ENCODE data around the gene CCDC24. TPM values are rescaled to one million over a fixed set of nuclear protein-coding genes. Genes with fewer than 3 reads are reported as not detected.

The CCDC24 gene
- total and polyA plus RNA-seq, 2 of the 13 experiments (the other 11 are each of a cell fraction or from before 2014, with no cell fraction given), result 1.4 to 2.9 TPM

DNA sequence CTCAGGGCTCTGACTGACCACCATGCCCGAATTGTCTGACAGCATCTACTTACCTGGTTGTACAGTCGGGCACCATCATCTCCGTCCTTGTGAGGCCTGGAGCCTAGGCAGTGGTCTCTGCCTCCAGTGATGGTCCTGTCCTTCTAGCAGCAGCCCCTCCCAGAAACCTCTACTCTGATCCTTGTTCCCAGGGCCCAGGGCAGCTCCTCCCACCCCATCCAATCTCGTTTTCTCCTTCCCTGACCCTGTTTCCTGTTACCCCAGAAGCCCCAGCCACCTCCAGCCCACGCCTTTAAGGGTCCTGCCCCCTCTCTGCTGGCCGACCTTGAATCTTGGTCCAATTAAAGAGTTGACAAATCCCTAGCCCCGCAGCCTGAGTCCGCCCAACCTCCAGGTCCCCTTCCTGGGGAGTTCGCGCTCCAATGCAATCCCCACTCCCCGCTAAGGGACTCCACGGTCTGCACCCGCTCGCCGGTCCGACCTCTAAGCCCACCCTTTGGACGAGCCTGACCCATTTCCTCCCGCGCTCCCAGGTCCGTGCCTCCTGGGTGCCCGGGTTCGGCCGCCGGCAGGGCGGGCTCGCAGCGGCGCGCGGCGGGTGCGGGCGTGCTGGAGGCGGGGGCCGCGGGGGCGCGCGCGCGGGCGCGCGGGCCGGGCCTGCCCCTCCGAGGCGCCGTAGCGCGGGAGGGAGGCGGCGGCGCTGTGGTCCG, 12.7 kb upstream of the CCDC24 start, which contains the start of gene B4GALT2 (continued):
- TF ChIP-seq, protein P1, sequence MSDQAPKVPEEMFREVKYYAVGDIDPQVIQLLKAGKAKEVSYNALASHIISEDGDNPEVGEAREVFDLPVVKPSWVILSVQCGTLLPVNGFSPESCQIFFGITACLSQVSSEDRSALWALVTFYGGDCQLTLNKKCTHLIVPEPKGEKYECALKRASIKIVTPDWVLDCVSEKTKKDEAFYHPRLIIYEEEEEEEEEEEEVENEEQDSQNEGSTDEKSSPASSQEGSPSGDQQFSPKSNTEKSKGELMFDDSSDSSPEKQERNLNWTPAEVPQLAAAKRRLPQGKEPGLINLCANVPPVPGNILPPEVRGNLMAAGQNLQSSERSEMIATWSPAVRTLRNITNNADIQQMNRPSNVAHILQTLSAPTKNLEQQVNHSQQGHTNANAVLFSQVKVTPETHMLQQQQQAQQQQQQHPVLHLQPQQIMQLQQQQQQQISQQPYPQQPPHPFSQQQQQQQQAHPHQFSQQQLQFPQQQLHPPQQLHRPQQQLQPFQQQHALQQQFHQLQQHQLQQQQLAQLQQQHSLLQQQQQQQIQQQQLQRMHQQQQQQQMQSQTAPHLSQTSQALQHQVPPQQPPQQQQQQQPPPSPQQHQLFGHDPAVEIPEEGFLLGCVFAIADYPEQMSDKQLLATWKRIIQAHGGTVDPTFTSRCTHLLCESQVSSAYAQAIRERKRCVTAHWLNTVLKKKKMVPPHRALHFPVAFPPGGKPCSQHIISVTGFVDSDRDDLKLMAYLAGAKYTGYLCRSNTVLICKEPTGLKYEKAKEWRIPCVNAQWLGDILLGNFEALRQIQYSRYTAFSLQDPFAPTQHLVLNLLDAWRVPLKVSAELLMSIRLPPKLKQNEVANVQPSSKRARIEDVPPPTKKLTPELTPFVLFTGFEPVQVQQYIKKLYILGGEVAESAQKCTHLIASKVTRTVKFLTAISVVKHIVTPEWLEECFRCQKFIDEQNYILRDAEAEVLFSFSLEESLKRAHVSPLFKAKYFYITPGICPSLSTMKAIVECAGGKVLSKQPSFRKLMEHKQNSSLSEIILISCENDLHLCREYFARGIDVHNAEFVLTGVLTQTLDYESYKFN (CRISPR knock-in tag; conservative IDR thresholded peaks at IDR 0.05), result peak; percentile 64
- TF ChIP-seq CCDC6 (CRISPR knock-in tag; IDR thresholded peaks at IDR 0.05) (no peak), ZNF782 (CRISPR knock-in tag; IDR thresholded peaks at IDR 0.05; ENCODE audit: borderline replicate concordance) (no peak; the same call in 1 of the 2 replicates), ZNF615 (CRISPR knock-in tag; IDR thresholded peaks at IDR 0.05; ENCODE audit: borderline replicate concordance) (no peak), YEATS4 (CRISPR knock-in tag; IDR thresholded peaks at IDR 0.05; ENCODE audit: borderline replicate concordance) (peak; percentile 72), ZNF224 (CRISPR knock-in tag; IDR thresholded peaks at IDR 0.05) (peak; percentile 44; the same call in 1 of the 2 replicates), EZH2 (conservative IDR thresholded peaks at IDR 0.05; ENCODE audit: low read depth, low read length) (no peak), ZNF329 (CRISPR knock-in tag; IDR thresholded peaks at IDR 0.05; ENCODE audit: low read depth) (no peak), HOXA3 (CRISPR knock-in tag; IDR thresholded peaks at IDR 0.05) (peak; percentile 30; the same call in 1 of the 2 replicates), BCL6 (CRISPR knock-in tag; IDR thresholded peaks at IDR 0.05) (peak; percentile 9; the same call in 1 of the 2 replicates), YY1 (IDR thresholded peaks at IDR 0.05; ENCODE audit: insufficient read depth, insufficient replicate concordance, low read depth, low read length) (peak; percentile 22), MEIS2 (CRISPR knock-in tag; IDR thresholded peaks at IDR 0.05) (no peak), NR2C2 (CRISPR knock-in tag; IDR thresholded peaks at IDR 0.05; ENCODE audit: borderline replicate concordance) (peak; percentile 64), ZNF598 (CRISPR knock-in tag; IDR thresholded peaks at IDR 0.05; ENCODE audit: borderline replicate concordance) (0 out of 2 replicates have a peak, but pooled peaks have one; percentile 43), HOXD1 (CRISPR knock-in tag; IDR thresholded peaks at IDR 0.05) (peak; percentile 30; the same call in 1 of the 2 replicates)
- TF ChIP-seq, protein P2, sequence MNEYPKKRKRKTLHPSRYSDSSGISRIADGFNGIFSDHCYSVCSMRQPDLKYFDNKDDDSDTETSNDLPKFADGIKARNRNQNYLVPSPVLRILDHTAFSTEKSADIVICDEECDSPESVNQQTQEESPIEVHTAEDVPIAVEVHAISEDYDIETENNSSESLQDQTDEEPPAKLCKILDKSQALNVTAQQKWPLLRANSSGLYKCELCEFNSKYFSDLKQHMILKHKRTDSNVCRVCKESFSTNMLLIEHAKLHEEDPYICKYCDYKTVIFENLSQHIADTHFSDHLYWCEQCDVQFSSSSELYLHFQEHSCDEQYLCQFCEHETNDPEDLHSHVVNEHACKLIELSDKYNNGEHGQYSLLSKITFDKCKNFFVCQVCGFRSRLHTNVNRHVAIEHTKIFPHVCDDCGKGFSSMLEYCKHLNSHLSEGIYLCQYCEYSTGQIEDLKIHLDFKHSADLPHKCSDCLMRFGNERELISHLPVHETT (CRISPR knock-in tag; conservative IDR thresholded peaks at IDR 0.05), result no peak
- TF ChIP-seq, protein P3, sequence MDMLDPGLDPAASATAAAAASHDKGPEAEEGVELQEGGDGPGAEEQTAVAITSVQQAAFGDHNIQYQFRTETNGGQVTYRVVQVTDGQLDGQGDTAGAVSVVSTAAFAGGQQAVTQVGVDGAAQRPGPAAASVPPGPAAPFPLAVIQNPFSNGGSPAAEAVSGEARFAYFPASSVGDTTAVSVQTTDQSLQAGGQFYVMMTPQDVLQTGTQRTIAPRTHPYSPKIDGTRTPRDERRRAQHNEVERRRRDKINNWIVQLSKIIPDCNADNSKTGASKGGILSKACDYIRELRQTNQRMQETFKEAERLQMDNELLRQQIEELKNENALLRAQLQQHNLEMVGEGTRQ (IDR thresholded peaks at IDR 0.05; ENCODE audit: low read depth, low read length), result no peak
- TF ChIP-seq, protein P3 (CRISPR knock-in tag; IDR thresholded peaks at IDR 0.05; ENCODE audit: borderline replicate concordance), result no peak
- TF ChIP-seq, protein P4, sequence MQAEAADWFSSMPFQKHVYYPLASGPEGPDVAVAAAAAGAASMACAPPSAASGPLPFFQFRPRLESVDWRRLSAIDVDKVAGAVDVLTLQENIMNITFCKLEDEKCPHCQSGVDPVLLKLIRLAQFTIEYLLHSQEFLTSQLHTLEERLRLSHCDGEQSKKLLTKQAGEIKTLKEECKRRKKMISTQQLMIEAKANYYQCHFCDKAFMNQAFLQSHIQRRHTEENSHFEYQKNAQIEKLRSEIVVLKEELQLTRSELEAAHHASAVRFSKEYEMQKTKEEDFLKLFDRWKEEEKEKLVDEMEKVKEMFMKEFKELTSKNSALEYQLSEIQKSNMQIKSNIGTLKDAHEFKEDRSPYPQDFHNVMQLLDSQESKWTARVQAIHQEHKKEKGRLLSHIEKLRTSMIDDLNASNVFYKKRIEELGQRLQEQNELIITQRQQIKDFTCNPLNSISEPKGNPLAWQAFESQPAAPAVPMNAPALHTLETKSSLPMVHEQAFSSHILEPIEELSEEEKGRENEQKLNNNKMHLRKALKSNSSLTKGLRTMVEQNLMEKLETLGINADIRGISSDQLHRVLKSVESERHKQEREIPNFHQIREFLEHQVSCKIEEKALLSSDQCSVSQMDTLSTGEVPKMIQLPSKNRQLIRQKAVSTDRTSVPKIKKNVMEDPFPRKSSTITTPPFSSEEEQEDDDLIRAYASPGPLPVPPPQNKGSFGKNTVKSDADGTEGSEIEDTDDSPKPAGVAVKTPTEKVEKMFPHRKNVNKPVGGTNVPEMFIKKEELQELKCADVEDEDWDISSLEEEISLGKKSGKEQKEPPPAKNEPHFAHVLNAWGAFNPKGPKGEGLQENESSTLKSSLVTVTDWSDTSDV (CRISPR knock-in tag; IDR thresholded peaks at IDR 0.05), result 0 out of 2 replicates have a peak, but pooled peaks have one; percentile 59

Data from HepG2 (cell line).